Anterior cingulate cortex (tissue), 58 donors: Measurements from ENCODE around the gene HOOK2.
A peak's percentile ranks its signal among the peaks of the same experiment; 100 is the strongest.
"Not testable (repeated sequence)": the region's sequence is repeated elsewhere in the genome, so short reads cannot be mapped to it uniquely, and the experiment has no call there.

ENCODE experiments used
- DNase-seq, 58 donors: peaks; one replicate each; lab custom pipeline; 2025; lab: John Stamatoyannopoulos, UW

Gene HOOK2

GRCh38 chr19:12774588-12775555 lies at the start of gene HOOK2:
HOOK2 (minus strand) TSS chr19:12775552; CDS start chr19:12775449, 103 bp downstream.
- peak in 21 of 58 donors; percentile 35 to 63 (median 49) for DNase-seq

GRCh38 chr19:12821761-12822160 lies 46.4 kb upstream of the HOOK2 start:
- DNase-seq, result no peak

GRCh38 chr19:12817810-12818209 lies 42.5 kb upstream of the HOOK2 start:
- DNase-seq, result not testable (repeated sequence)

GRCh38 chr19:12817188-12817587 lies 41.8 kb upstream of the HOOK2 start:
- DNase-seq, result not testable (repeated sequence)

- DNase-seq, result no peak
Observed at GRCh38 chr19:12815088-12815487, 39.7 kb upstream of the HOOK2 start.

GRCh38 chr19:12806242-12807081 lies 31.1 kb upstream of the HOOK2 start, which contains the start of gene RNASEH2A:
RNASEH2A (plus strand) TSS chr19:12806584; CDS start chr19:12806674, 90 bp downstream.
- peak in 56 of 58 donors; percentile 28 to 94 (median 80) for DNase-seq

- DNase-seq, result no peak
Observed at GRCh38 chr19:12804051-12804450, 28.7 kb upstream of the HOOK2 start.

GRCh38 chr19:12802267-12803106 lies 27.1 kb upstream of the HOOK2 start:
- DNase-seq, result peak in 8 of 58 donors; percentile 14 to 59 (median 50)

- peak in 57 of 58 donors; percentile 23 to 90 (median 71) for DNase-seq
Observed at GRCh38 chr19:12801466-12802266, 26.3 kb upstream of the HOOK2 start, which contains the start of the genes PRDX2 and THSD8. PRDX2 (minus strand) TSS chr19:12801800; CDS start chr19:12801261, 539 bp downstream. THSD8 (plus strand) TSS chr19:12802069; CDS start chr19:12802072, 3 bp downstream.

GRCh38 chr19:12800923-12801465 lies 25.6 kb upstream of the HOOK2 start:
- peak in 9 of 58 donors; percentile 17 to 50 (median 39) for DNase-seq

GRCh38 chr19:12800466-12800770 lies 25.1 kb upstream of the HOOK2 start:
- no peak for DNase-seq

GRCh38 chr19:12799742-12800465 lies 24.6 kb upstream of the HOOK2 start:
- DNase-seq, result no peak

- DNase-seq, result not testable (repeated sequence)
Observed at GRCh38 chr19:12797607-12798006, 22.3 kb upstream of the HOOK2 start.

- no peak for DNase-seq
Observed at GRCh38 chr19:12797141-12797587, 21.8 kb upstream of the HOOK2 start.

GRCh38 chr19:12796146-12797071 lies 21.1 kb upstream of the HOOK2 start:
- peak in 55 of 58 donors; percentile 13 to 79 (median 56) for DNase-seq

- no peak for DNase-seq
Observed at GRCh38 chr19:12794971-12795381, 19.6 kb upstream of the HOOK2 start.
